Measurements from ENCODE around the gene SORL1. TPM values are rescaled to one million over a fixed set of nuclear protein-coding genes. Genes with fewer than 3 reads are reported as not detected.

The SORL1 gene
- total RNA-seq, 1 experiment from 2014 or later: 68.3 TPM

- H3K4me3 Mint-ChIP-seq: no peak overlapping the region
- H3K4me1 Mint-ChIP-seq: peaks cover 82 to 85% of the 10 kb centered on the region in 2 experiments
- no peak overlapping the region for H3K56ac ChIP-seq (ENCODE audit: insufficient read length, low read depth, low read length)
Observed at GRCh38 chr11:121455115-121455514, 3.0 kb downstream of the SORL1 start.

More at GRCh38 chr11:121455115-121455514, 3.0 kb downstream of the SORL1 start:
- H3K23ac ChIP-seq (ENCODE audit: insufficient read length, low read depth, low read length): no peak overlapping the region
- H3K79me1 ChIP-seq (ENCODE audit: insufficient read depth, low read depth, low read length, poor library complexity, severe bottlenecking): no peaks in the 10 kb centered on the region
- Mint-ChIP-seq H3K27ac (peak overlapping the region in 2 of 3 experiments; percentile 4 to 28; a peak in 1 of 7 replicates), H3K9me3 (no peaks in the 10 kb centered on the region), H3K27me3 (ENCODE audit: low read depth) (peaks cover 13% of the 10 kb centered on the region), H3K36me3 (ENCODE audit: insufficient read depth in 1 of 3, low read depth in 3 of 3) (peaks cover 4 to 5% (median 5%) of the 10 kb centered on the region in 3 experiments)
- no peaks in the 10 kb centered on the region for H3K27me3 ChIP-seq (ENCODE audit: insufficient read depth, low read length)
- no peak overlapping the region for H3K18ac ChIP-seq (ENCODE audit: insufficient read length, low read depth, low read length)
- H4K5ac ChIP-seq (ENCODE audit: insufficient read length, low read depth, low read length): no peak overlapping the region
- H3K23me2 ChIP-seq (ENCODE audit: insufficient read length, low read depth, low read length, poor library complexity, severe bottlenecking): peaks cover 12% of the 10 kb centered on the region
- H2BK15ac ChIP-seq (ENCODE audit: low read depth, low read length): no peak overlapping the region
- no peak overlapping the region for H3K9ac ChIP-seq (ENCODE audit: extremely low read depth, insufficient read length, low read length)
- no peak overlapping the region for H4K8ac ChIP-seq (replicated peaks; ENCODE audit: insufficient read length, low read depth, low read length)
- peaks cover 15% of the 10 kb centered on the region; the same call in 1 of the 2 replicates for H3K4me1 ChIP-seq (ENCODE audit: insufficient read depth, low read length)
- no peak overlapping the region for H3K14ac ChIP-seq (ENCODE audit: insufficient read depth, low read length)
- no peak overlapping the region for H2BK5ac ChIP-seq (ENCODE audit: insufficient read length, low read length)
- H3K4me2 ChIP-seq (ENCODE audit: insufficient read depth, insufficient read length, low read length): no peak overlapping the region
- no peaks in the 10 kb centered on the region for H4K20me1 ChIP-seq (ENCODE audit: control insufficient read depth, insufficient read depth, insufficient read length)
- no peak overlapping the region for H2AFZ ChIP-seq (ENCODE audit: low read length)
- H4K91ac ChIP-seq (ENCODE audit: insufficient read length, low read depth, low read length): no peak overlapping the region
- H3K79me2 ChIP-seq (ENCODE audit: insufficient read depth, low read length): peaks cover 28% of the 10 kb centered on the region; the same call in 1 of the 2 replicates
- no peak overlapping the region for H3K27ac ChIP-seq (ENCODE audit: insufficient read length, low read depth, low read length)
- no peak overlapping the region for H2AK5ac ChIP-seq (ENCODE audit: insufficient read length, low read length)
- no peaks in the 10 kb centered on the region for H3K9me3 ChIP-seq (ENCODE audit: control insufficient read depth, low read depth, low read length)
- TF ChIP-seq CTCF (conservative IDR thresholded peaks at IDR 0.05): no peak
- no peak overlapping the region for H2BK12ac ChIP-seq (ENCODE audit: insufficient read length, low read depth, low read length)
- no peak overlapping the region for H3T11ph ChIP-seq (ENCODE audit: low read length)
- H2BK120ac ChIP-seq (ENCODE audit: low read depth, low read length, poor library complexity, severe bottlenecking): no peak overlapping the region
- no peak overlapping the region for H2BK20ac ChIP-seq (ENCODE audit: low read depth, low read length, poor library complexity, severe bottlenecking)
- no peak overlapping the region for H3K4ac ChIP-seq (ENCODE audit: low read depth, low read length)
- WGBS (ENCODE audit: extremely low coverage, insufficient read length, low lambda C conversion rate): no CpG with 5 or more reads among the region's 3 CpGs
- no peak for DNase-seq

All from H9 (cell line).